ENCODE results near the gene WDR72. TPM values are rescaled to one million over a fixed set of nuclear protein-coding genes. Genes with fewer than 3 reads are reported as not detected.
"Not testable (repeated sequence)": the region's sequence is repeated elsewhere in the genome, so short reads cannot be mapped to it uniquely, and the experiment has no call there.

WDR72 gene
- total and polyA plus RNA-seq, 4 donors, result 0.10 to 0.97 (median 0.45) TPM

- 33 to 56% methylated on average over 2 of the region's 2 CpGs for WGBS, 2 donors
- no peaks in the 10 kb centered on the region for H3K27me3 ChIP-seq (ENCODE audit: control insufficient read depth in 3 of 3, insufficient read depth in 3 of 3, low read length in 2 of 3)
- H3K36me3 ChIP-seq (ENCODE audit: control insufficient read depth in 4 of 4, insufficient read depth in 4 of 4, low read length in 4 of 4), result no peaks in the 10 kb centered on the region
- ATAC-seq (ENCODE audit: insufficient read depth, low FRiP score), result no peak
- H3K4me1 ChIP-seq (ENCODE audit: control insufficient read depth in 5 of 5, insufficient read depth in 5 of 5, low read length in 5 of 5), result peaks cover 0 to 6% (median 0%) of the 10 kb centered on the region in 5 donors
- TF ChIP-seq CTCF (IDR thresholded peaks at IDR 0.05; ENCODE audit: control extremely low read depth, extremely low read depth), result no peak
- no peak for DNase-seq
- no peak overlapping the region for H3K9ac ChIP-seq (ENCODE audit: insufficient read depth in 1 of 2, low read length in 2 of 2)
- no peak overlapping the region for H3K27ac ChIP-seq (ENCODE audit: low read depth in 1 of 2, low read length in 1 of 2)
- no peak overlapping the region for H3K4me3 ChIP-seq
- no peaks in the 10 kb centered on the region for H3K9me3 ChIP-seq (ENCODE audit: control insufficient read depth in 4 of 4, insufficient read depth in 3 of 4, low read length in 3 of 4)
Measured at GRCh38 chr15:53802672-53803071, 43.2 kb upstream of the WDR72 start.

DNA sequence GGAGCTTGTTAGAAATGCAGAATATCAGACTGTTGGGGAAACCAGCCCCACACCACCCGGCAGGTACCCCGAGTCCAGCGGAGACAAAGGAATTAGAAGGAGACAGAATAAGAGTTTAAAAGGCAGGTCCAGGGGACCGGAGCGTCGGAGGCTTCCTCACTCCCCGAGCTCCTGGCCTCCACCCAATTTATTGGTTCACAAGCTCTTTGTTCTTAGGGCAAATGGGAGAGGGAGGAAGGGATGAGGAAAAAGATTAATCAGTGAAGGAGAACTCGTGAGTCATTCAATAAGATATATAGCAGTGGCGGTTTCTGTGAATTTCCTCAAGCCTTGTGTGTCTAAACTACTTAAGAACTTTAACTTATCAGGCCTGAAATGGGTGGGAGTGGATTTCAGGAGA lies 32.1 kb upstream of the WDR72 start:
- Histone ChIP-seq H3K27me3 (ENCODE audit: control insufficient read depth in 3 of 3, insufficient read depth in 3 of 3, low read length in 2 of 3) (no peaks in the 10 kb centered on the region), H3K27ac (ENCODE audit: low read depth in 1 of 2, low read length in 1 of 2) (no peak overlapping the region), H3K9me3 (ENCODE audit: control insufficient read depth in 4 of 4, insufficient read depth in 3 of 4, low read length in 3 of 4) (no peaks in the 10 kb centered on the region), H3K4me1 (ENCODE audit: control insufficient read depth in 5 of 5, insufficient read depth in 5 of 5, low read length in 5 of 5) (peaks cover 0 to 12% (median 0%) of the 10 kb centered on the region in 5 donors), H3K36me3 (ENCODE audit: control insufficient read depth in 4 of 4, insufficient read depth in 4 of 4, low read length in 4 of 4) (no peaks in the 10 kb centered on the region), H3K4me3 (no peak overlapping the region), H3K9ac (ENCODE audit: insufficient read depth in 1 of 2, low read length in 2 of 2) (no peak overlapping the region)
- ATAC-seq (ENCODE audit: insufficient read depth, low FRiP score) (no peak), DNase-seq (no peak)
- WGBS, 2 donors, result 71 to 84% methylated on average over 9 of the region's 9 CpGs
- no peak for TF ChIP-seq CTCF (IDR thresholded peaks at IDR 0.05; ENCODE audit: control extremely low read depth, extremely low read depth)

GRCh38 chr15:53789654-53790375 lies 30.4 kb upstream of the WDR72 start:
- WGBS, 2 donors, result 43 to 58% methylated on average over 2 of the region's 2 CpGs
- H3K27ac ChIP-seq (ENCODE audit: low read depth in 1 of 2, low read length in 1 of 2), result no peak overlapping the region
- H3K4me1 ChIP-seq (ENCODE audit: control insufficient read depth in 5 of 5, insufficient read depth in 5 of 5, low read length in 5 of 5), result peaks cover 0 to 12% (median 0%) of the 10 kb centered on the region in 5 donors
- ATAC-seq (ENCODE audit: insufficient read depth, low FRiP score), result no peak
- no peak overlapping the region for H3K9ac ChIP-seq (ENCODE audit: insufficient read depth in 1 of 2, low read length in 2 of 2)
- H3K9me3 ChIP-seq (ENCODE audit: control insufficient read depth in 4 of 4, insufficient read depth in 3 of 4, low read length in 3 of 4), result no peaks in the 10 kb centered on the region
- DNase-seq, result no peak
- H3K36me3 ChIP-seq (ENCODE audit: control insufficient read depth in 4 of 4, insufficient read depth in 4 of 4, low read length in 4 of 4), result no peaks in the 10 kb centered on the region
- H3K4me3 ChIP-seq, result no peak overlapping the region
- H3K27me3 ChIP-seq (ENCODE audit: control insufficient read depth in 3 of 3, insufficient read depth in 3 of 3, low read length in 2 of 3), result no peaks in the 10 kb centered on the region
- TF ChIP-seq CTCF (IDR thresholded peaks at IDR 0.05; ENCODE audit: control extremely low read depth, extremely low read depth), result no peak

DNA sequence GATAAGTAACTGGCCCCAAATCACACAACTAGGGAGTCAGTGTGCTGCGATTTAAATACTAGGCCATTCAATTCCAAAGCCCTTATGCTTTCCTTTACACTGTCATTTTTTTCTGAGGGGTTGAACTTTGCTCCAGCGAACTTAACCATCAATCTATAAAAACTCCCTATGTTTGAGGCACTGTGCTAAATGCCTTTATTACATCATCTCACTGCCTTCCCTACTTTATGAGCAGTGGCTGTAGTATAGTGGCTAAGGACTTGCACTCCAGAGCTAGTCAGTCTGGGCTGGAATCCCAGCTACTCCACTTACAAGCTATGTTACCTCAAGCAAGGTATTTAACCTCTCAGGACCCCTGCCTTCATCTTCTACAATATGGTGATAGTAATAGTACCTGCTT lies 26.9 kb upstream of the WDR72 start:
- 74 to 93% methylated on average over 2 of the region's 2 CpGs for WGBS, 2 donors
- Histone ChIP-seq H3K4me3 (no peak overlapping the region), H3K9ac (ENCODE audit: insufficient read depth in 1 of 2, low read length in 2 of 2) (no peak overlapping the region), H3K36me3 (ENCODE audit: control insufficient read depth in 4 of 4, insufficient read depth in 4 of 4, low read length in 4 of 4) (no peaks in the 10 kb centered on the region), H3K9me3 (ENCODE audit: control insufficient read depth in 4 of 4, insufficient read depth in 3 of 4, low read length in 3 of 4) (no peaks in the 10 kb centered on the region), H3K27ac (ENCODE audit: low read depth in 1 of 2, low read length in 1 of 2) (no peak overlapping the region), H3K27me3 (ENCODE audit: control insufficient read depth in 3 of 3, insufficient read depth in 3 of 3, low read length in 2 of 3) (no peaks in the 10 kb centered on the region), H3K4me1 (ENCODE audit: control insufficient read depth in 5 of 5, insufficient read depth in 5 of 5, low read length in 5 of 5) (peaks cover 0 to 12% (median 0%) of the 10 kb centered on the region in 5 donors)
- no peak for ATAC-seq (ENCODE audit: insufficient read depth, low FRiP score)
- no peak for TF ChIP-seq CTCF (IDR thresholded peaks at IDR 0.05; ENCODE audit: control extremely low read depth, extremely low read depth)
- no peak for DNase-seq

- not testable (repeated sequence) for H3K36me3 ChIP-seq (ENCODE audit: control insufficient read depth in 4 of 4, insufficient read depth in 4 of 4, low read length in 4 of 4); H3K4me3 ChIP-seq; H3K9ac ChIP-seq (ENCODE audit: insufficient read depth in 1 of 2, low read length in 2 of 2); H3K9me3 ChIP-seq (ENCODE audit: control insufficient read depth in 4 of 4, insufficient read depth in 3 of 4, low read length in 3 of 4); ATAC-seq (ENCODE audit: insufficient read depth, low FRiP score); H3K27ac ChIP-seq (ENCODE audit: low read depth in 1 of 2, low read length in 1 of 2); DNase-seq; H3K27me3 ChIP-seq (ENCODE audit: control insufficient read depth in 3 of 3, insufficient read depth in 3 of 3, low read length in 2 of 3); H3K4me1 ChIP-seq (ENCODE audit: control insufficient read depth in 5 of 5, insufficient read depth in 5 of 5, low read length in 5 of 5)
- 88 to 91% methylated on average over 2 of the region's 2 CpGs for WGBS, 2 donors
Measured at GRCh38 chr15:53785241-53785640, 25.8 kb upstream of the WDR72 start.

Data from lung (tissue), 12 donors.